PC-3 (cell line): Measurements from ENCODE around the gene VTI1A.

Experiments used
- EZH2 ChIP-seq: fragments of 300-600 bp; sonication (generic); IDR thresholded peaks from one replicate; pipeline ENCODE4 v1.6.1; 2017; ENCODE audit warnings: antibody characterized with exemption, mild to moderate bottlenecking, low read length; ENCODE audit not compliant: unreplicated experiment
- TF ChIP-seq, protein P1 (sequence below): fragments of 300-600 bp; sonication (generic); conservative IDR thresholded peaks from 2 replicates; pipeline ENCODE4 v1.5.1; 2017; ENCODE audit warnings: antibody characterized with exemption, low read depth, mild to moderate bottlenecking, low read length

DNA sequence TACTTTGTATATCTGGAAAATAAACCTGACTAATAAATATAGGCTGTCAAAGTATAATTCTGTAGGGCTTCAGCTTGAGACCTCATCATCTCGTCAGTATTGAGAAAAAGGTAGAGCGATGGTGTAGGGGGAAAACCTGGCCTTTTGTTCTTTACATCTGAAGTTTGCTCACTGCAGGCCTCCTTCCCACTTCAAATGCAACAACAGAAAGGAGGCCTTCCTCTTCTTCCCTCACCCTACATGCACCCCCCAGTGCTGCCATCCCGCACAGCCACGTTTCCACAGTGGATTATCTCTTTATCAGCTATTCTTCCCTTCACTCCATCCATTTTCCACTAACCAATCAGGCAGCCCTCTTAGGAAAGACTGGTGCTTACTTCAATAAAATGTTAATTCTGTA, 112.3 kb downstream of the VTI1A start:
- TF ChIP-seq, protein P1, sequence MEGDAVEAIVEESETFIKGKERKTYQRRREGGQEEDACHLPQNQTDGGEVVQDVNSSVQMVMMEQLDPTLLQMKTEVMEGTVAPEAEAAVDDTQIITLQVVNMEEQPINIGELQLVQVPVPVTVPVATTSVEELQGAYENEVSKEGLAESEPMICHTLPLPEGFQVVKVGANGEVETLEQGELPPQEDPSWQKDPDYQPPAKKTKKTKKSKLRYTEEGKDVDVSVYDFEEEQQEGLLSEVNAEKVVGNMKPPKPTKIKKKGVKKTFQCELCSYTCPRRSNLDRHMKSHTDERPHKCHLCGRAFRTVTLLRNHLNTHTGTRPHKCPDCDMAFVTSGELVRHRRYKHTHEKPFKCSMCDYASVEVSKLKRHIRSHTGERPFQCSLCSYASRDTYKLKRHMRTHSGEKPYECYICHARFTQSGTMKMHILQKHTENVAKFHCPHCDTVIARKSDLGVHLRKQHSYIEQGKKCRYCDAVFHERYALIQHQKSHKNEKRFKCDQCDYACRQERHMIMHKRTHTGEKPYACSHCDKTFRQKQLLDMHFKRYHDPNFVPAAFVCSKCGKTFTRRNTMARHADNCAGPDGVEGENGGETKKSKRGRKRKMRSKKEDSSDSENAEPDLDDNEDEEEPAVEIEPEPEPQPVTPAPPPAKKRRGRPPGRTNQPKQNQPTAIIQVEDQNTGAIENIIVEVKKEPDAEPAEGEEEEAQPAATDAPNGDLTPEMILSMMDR, result no peak
- TF ChIP-seq EZH2, result no peak
